Thoracic aorta (tissue), 2 donors: ENCODE data around the gene SDK2. TPM values are rescaled to one million over a fixed set of nuclear protein-coding genes. Genes with fewer than 3 reads are reported as not detected.

Experiments used
- ATAC-seq: fragments of 150-250 bp; one replicate; pipeline ENCODE4 v1.8.0; 2017; ENCODE audit warnings: low read depth; ENCODE audit not compliant: insufficient number of reproducible peaks, low FRiP score
- DNase-seq: peaks from one replicate; pipeline ENCODE4 v3.0.0-alpha.2; 2020; ENCODE audit warnings: low spot score
- H3K27ac ChIP-seq, 2 donors: fragments of 200-600 bp; sonication (generic); 1 replicate in 1 of 2; 2 replicates in 1 of 2; pipeline ENCODE4 v1.5.1; 2016; ENCODE audit warnings: mild to moderate bottlenecking in 2 of 2, moderate library complexity in 2 of 2
- H3K27me3 ChIP-seq: fragments of 200-600 bp; sonication (generic); replicated peaks from 2 replicates; pipeline ENCODE4 v1.6.0; 2016; ENCODE audit warnings: mild to moderate bottlenecking; ENCODE audit not compliant: insufficient read depth
- H3K36me3 ChIP-seq: fragments of 200-600 bp; sonication (generic); one replicate; pipeline ENCODE4 v1.5.1; 2016
- H3K4me1 ChIP-seq, 2 donors: fragments of 200-600 bp; sonication (generic); 1 replicate in 1 of 2; 2 replicates in 1 of 2; pipeline versions ENCODE4 v1.5.1 to v1.6.0; 2016; ENCODE audit warnings: low read depth in 2 of 2, mild to moderate bottlenecking in 1 of 2; ENCODE audit not compliant: control insufficient read depth in 1 of 2
- H3K4me3 ChIP-seq: fragments of 200-600 bp; sonication (generic); 2 replicates; pipeline ENCODE4 v1.5.1; 2016; ENCODE audit warnings: mild to moderate bottlenecking
- H3K9me3 ChIP-seq: fragments of 200-600 bp; sonication (generic); 2 replicates; pipeline ENCODE4 v1.5.1; 2016
- CTCF ChIP-seq: fragments of 200-600 bp; sonication (generic); IDR thresholded peaks from one replicate; pipeline ENCODE4 v1.5.1; 2019; ENCODE audit warnings: antibody characterized with exemption
- total RNA-seq, 2 donors: library from RNA; depleted of rRNA; stranded (reverse); fragments of >200 nt; gene quantifications; one replicate each; pipeline versions ENCODE4 v1.1.0 to v1.2.3, GENCODE V29; 2016

Gene SDK2
- total RNA-seq, 2 donors from 2014 or later, result 6.0 to 8.9 TPM

DNA sequence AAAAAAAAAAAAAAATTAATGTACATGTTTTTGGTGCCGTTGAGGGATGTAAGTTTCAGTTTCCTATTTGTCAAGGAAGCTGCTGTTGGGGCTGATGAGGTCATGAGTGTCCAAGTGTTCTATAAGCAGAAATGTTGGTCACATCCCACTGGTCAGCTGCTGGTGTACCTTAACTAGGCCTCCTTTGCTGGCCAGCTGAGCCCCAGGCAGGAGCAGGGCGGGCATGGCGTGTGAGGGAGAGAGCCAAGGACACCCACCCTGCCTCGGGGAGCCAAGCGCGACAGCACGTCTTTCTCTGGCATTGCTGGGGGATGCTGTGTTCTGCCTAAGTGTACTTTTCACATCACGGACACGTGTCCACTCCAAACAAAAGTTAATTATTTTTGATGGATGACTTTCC lies 224.4 kb downstream of the SDK2 start:
- TF ChIP-seq CTCF, result no peak
- Histone ChIP-seq H3K27me3 (no peaks in the 10 kb centered on the region), H3K4me3 (no peak overlapping the region), H3K4me1 (peaks cover 0 to 4% of the 10 kb centered on the region in 2 donors), H3K27ac (no peak overlapping the region), H3K36me3 (peaks cover 3% of the 10 kb centered on the region), H3K9me3 (no peaks in the 10 kb centered on the region)
- ATAC-seq (no peak), DNase-seq (no peak)

DNA sequence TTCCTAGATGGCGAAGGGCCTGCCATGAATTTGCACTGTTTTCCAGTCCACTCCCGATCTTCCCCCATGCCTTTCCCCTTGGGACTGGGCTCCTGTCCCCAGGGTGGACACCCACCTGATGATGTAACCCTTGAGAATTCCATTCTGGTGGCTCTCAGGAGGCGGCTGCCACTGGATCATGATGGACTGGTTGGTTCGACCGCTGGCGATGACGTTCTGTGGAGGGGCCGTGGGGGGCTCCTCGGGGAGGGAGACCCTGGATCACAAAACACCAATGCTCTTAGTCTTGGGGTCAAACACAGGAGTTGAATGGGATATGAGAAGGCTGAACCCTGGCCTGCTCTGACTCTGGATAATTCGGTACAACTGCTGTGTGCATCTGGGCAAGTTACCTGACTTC lies 225.2 kb downstream of the SDK2 start:
- no peak for ATAC-seq
- Histone ChIP-seq H3K27ac (no peak overlapping the region), H3K36me3 (peaks cover 3% of the 10 kb centered on the region)

GRCh38 chr17:73415782-73416181 lies 228.5 kb downstream of the SDK2 start:
- no peak for ATAC-seq
- TF ChIP-seq CTCF, result no peak
- peaks cover 0 to 4% of the 10 kb centered on the region in 2 donors for H3K4me1 ChIP-seq
- peaks cover 3% of the 10 kb centered on the region for H3K36me3 ChIP-seq
- H3K27ac ChIP-seq, result no peak overlapping the region
- H3K4me3 ChIP-seq, result no peak overlapping the region
- no peaks in the 10 kb centered on the region for H3K27me3 ChIP-seq
- no peaks in the 10 kb centered on the region for H3K9me3 ChIP-seq
- DNase-seq, result no peak

More for the DNA sequence above, 225.2 kb downstream of the SDK2 start:
- Histone ChIP-seq H3K4me3 (no peak overlapping the region), H3K27me3 (no peaks in the 10 kb centered on the region), H3K9me3 (no peaks in the 10 kb centered on the region), H3K4me1 (peaks cover 0 to 4% of the 10 kb centered on the region in 2 donors)
- no peak for TF ChIP-seq CTCF
- DNase-seq, result no peak

DNA sequence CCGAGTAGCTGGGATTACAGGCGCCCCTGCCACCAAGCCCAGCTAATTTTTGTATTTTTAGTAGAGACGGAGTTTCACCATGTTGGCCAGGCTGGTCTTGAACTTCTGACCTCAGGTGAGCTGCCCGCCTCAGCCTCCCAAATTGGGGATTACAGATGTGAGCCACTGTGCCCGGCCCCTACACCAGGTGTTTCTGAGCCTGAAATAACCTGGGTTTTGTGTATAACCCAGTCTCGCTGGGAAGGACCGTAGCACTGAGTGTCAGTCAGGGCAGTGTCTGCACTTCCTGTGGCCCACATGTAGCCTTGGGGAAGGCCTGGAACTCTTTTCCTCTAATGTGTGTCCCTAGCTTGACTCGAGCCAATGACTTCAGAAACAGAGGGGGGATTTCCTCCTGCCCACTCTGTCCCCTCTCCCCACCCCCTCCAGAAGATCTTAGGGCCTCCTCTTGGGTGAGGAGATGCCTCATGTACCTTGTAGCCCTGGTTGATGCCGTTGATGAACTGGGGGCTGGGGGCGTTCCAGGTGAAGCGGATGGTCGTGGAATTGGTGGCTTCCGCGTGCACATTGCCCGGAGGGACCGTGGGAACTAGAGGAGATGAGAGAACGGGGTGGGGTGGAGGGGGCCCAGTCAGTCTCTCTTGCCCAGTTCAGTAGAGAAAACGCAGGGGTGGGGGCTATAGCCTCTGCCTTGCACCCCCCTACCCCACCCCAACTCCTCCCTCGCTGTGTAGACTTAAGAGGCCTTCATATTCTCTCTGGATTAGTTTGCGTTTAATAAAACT lies 229.9 kb downstream of the SDK2 start:
- no peak for TF ChIP-seq CTCF
- ATAC-seq, result no peak
- H3K27ac ChIP-seq, result no peak overlapping the region
- peaks cover 3% of the 10 kb centered on the region for H3K36me3 ChIP-seq
- H3K9me3 ChIP-seq, result no peaks in the 10 kb centered on the region
- no peaks in the 10 kb centered on the region for H3K27me3 ChIP-seq
- no peak for DNase-seq
- no peaks in the 10 kb centered on the region for H3K4me1 ChIP-seq
- no peak overlapping the region for H3K4me3 ChIP-seq

DNA sequence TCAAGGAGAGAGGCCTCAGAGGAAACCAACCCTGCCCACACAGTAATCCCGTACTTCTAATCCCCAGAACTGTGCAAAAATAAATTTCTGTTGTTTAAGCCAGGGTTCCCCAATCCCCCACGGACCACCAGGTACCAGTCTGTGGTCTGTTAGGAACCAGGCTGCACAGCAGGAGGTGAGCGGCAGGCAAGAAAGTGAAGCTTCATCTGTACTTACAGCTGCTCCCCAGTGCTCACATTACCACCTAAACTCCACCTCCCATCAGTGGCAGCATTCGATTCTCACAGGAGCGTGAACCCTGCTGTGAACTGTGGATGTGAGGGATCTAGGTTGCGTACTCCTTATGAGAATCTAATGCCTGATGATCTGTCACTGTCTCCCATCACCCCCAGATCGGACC lies 231.3 kb downstream of the SDK2 start:
- no peaks in the 10 kb centered on the region for H3K27me3 ChIP-seq
- no peaks in the 10 kb centered on the region for H3K36me3 ChIP-seq
- DNase-seq (no peak), ATAC-seq (no peak)
- H3K27ac ChIP-seq, result no peak overlapping the region
- H3K4me3 ChIP-seq, result no peak overlapping the region
- H3K9me3 ChIP-seq, result no peaks in the 10 kb centered on the region
- TF ChIP-seq CTCF, result no peak
- H3K4me1 ChIP-seq, result no peaks in the 10 kb centered on the region
